ENCODE measurements around the gene TEAD3.

- TF ChIP-seq CTCF (IDR thresholded peaks at IDR 0.05), result no peak
- TF ChIP-seq POLR2A (IDR thresholded peaks at IDR 0.05), result no peak
Measured at GRCh38 chr6:35457907-35458306, 39.0 kb downstream of the TEAD3 start.
